Breast epithelium (tissue), 4 donors: ENCODE data around the gene ASTL. TPM values are rescaled to one million over a fixed set of nuclear protein-coding genes. Genes with fewer than 3 reads are reported as not detected.

Experiments used
- DNase-seq, 2 donors: peaks; one replicate each; pipeline ENCODE4 v3.0.0-alpha.2; 2019; ENCODE audit warnings: low spot score in 2 of 2
- H3K27ac ChIP-seq, 2 donors: fragments of 200-600 bp; sonication (generic) in 1 of 2; one replicate each; pipeline ENCODE4 v1.5.1; 2016 to 2019; ENCODE audit warnings: mild to moderate bottlenecking in 1 of 2
- H3K27me3 ChIP-seq, 2 donors: fragments of 200-600 bp; sonication (generic) in 1 of 2; one replicate each; pipeline versions ENCODE4 v1.5.1 to v1.6.0; 2017 to 2019; ENCODE audit warnings: control low read depth in 1 of 2, mild to moderate bottlenecking in 1 of 2
- H3K36me3 ChIP-seq: fragments of 200-600 bp; one replicate; pipeline ENCODE4 v1.5.1; 2019
- H3K4me1 ChIP-seq, 2 donors: fragments of 200-600 bp; sonication (generic); one replicate each; pipeline ENCODE4 v1.5.1; 2016 to 2019; ENCODE audit warnings: control low read depth in 1 of 2
- H3K4me3 ChIP-seq, 3 donors: fragments of 200-600 bp; sonication (generic); 1 replicate in 2 of 3; 2 replicates in 1 of 3; pipeline ENCODE4 v1.5.1; 2016 to 2019; ENCODE audit warnings: mild to moderate bottlenecking in 3 of 3, moderate library complexity in 2 of 3
- H3K9me3 ChIP-seq, 2 donors: fragments of 200-600 bp; sonication (generic) in 1 of 2; one replicate each; pipeline ENCODE4 v1.5.1; 2016 to 2019; ENCODE audit warnings: control low read depth in 1 of 2
- CTCF ChIP-seq, 3 donors: fragments of 450-650 bp; IDR thresholded peaks; one replicate each; pipeline ENCODE4 v1.5.1; 2016 to 2017; ENCODE audit warnings: antibody characterized with exemption in 3 of 3, mild to moderate bottlenecking in 3 of 3, moderate library complexity in 3 of 3
- POLR2A ChIP-seq: fragments of 450-650 bp; IDR thresholded peaks from one replicate; pipeline ENCODE4 v1.6.1; 2016; ENCODE audit warnings: antibody characterized with exemption, mild to moderate bottlenecking, moderate library complexity
- POLR2AphosphoS5 ChIP-seq, 3 donors: sonication (generic); formaldehyde crosslinking; IDR thresholded peaks; one replicate each; pipeline ENCODE4 v1.6.1; 2017; ENCODE audit warnings: antibody characterized with exemption in 3 of 3
- intact Hi-C: fragments of 100-400 bp; cut with DNase I; formaldehyde crosslinking; loops from one replicate; pipeline ENCODE4 v1.15.1; 2023; ENCODE audit warnings: low total_unique reads
- total RNA-seq, 3 donors: library from RNA; depleted of rRNA; stranded (reverse); fragments of >200 nt; gene quantifications; one replicate each; pipeline ENCODE4 v1.1.0, GENCODE V29; 2016

Gene ASTL
- total RNA-seq: under 1 TPM in 1 of 3 donors, not detected in 2; 0.32 TPM

- intact Hi-C loops: no loop called here
- no peaks in the 10 kb centered on the region for H3K27me3 ChIP-seq
- peak in 1 of 2 donors; percentile 68 for DNase-seq
- H3K36me3 ChIP-seq: no peaks in the 10 kb centered on the region
- no peaks in the 10 kb centered on the region for H3K9me3 ChIP-seq
- H3K4me1 ChIP-seq: no peaks in the 10 kb centered on the region
- no peak within 1 kb of the TSS for H3K27ac ChIP-seq
- H3K4me3 ChIP-seq: peak within 1 kb of the TSS in 1 of 3 donors; percentile 48
- TF ChIP-seq POLR2AphosphoS5 (IDR thresholded peaks at IDR 0.05) (no peak), CTCF (IDR thresholded peaks at IDR 0.05) (peak in 2 of 3 donors; percentile 43), POLR2A (no peak)
Observed at GRCh38 chr2:96138179-96139145, at the start of gene ASTL. Gene ASTL (minus strand): TSS chr2:96138502. CDS start chr2:96138436, 66 bp downstream.

GRCh38 chr2:96186562-96186961, 48.3 kb upstream of the ASTL start:
- Histone ChIP-seq H3K4me3 (no peak overlapping the region), H3K36me3 (no peaks in the 10 kb centered on the region), H3K27ac (no peak overlapping the region), H3K27me3 (no peaks in the 10 kb centered on the region), H3K4me1 (no peaks in the 10 kb centered on the region), H3K9me3 (no peaks in the 10 kb centered on the region)
- no peak for DNase-seq
- intact Hi-C loops: no loop called here
- no peak for TF ChIP-seq CTCF (IDR thresholded peaks at IDR 0.05)
- no peak for TF ChIP-seq POLR2A
- no peak for TF ChIP-seq POLR2AphosphoS5 (IDR thresholded peaks at IDR 0.05)

- TF ChIP-seq POLR2AphosphoS5 (IDR thresholded peaks at IDR 0.05) (no peak), POLR2A (no peak), CTCF (IDR thresholded peaks at IDR 0.05) (no peak)
- DNase-seq: no peak
- Histone ChIP-seq H3K4me1 (no peaks in the 10 kb centered on the region), H3K36me3 (no peaks in the 10 kb centered on the region), H3K9me3 (no peaks in the 10 kb centered on the region), H3K4me3 (no peak overlapping the region), H3K27ac (no peak overlapping the region), H3K27me3 (no peaks in the 10 kb centered on the region)
- intact Hi-C loops: no loop called here
Observed at GRCh38 chr2:96185516-96185915, 47.2 kb upstream of the ASTL start.

- TF ChIP-seq POLR2A: no peak
- TF ChIP-seq CTCF (IDR thresholded peaks at IDR 0.05): no peak
- no peak for TF ChIP-seq POLR2AphosphoS5 (IDR thresholded peaks at IDR 0.05)
- no peaks in the 10 kb centered on the region for H3K36me3 ChIP-seq
Observed at GRCh38 chr2:96184989-96185388, 46.7 kb upstream of the ASTL start.

GRCh38 chr2:96184188-96184587, 45.9 kb upstream of the ASTL start:
- Histone ChIP-seq H3K27ac (no peak overlapping the region), H3K36me3 (no peaks in the 10 kb centered on the region), H3K27me3 (no peaks in the 10 kb centered on the region), H3K4me3 (no peak overlapping the region), H3K9me3 (no peaks in the 10 kb centered on the region), H3K4me1 (no peaks in the 10 kb centered on the region)
- DNase-seq: no peak
- intact Hi-C loops: no loop called here
- TF ChIP-seq POLR2A (no peak), CTCF (IDR thresholded peaks at IDR 0.05) (no peak), POLR2AphosphoS5 (IDR thresholded peaks at IDR 0.05) (no peak)

More at GRCh38 chr2:96184989-96185388, 46.7 kb upstream of the ASTL start:
- no peak for DNase-seq
- no peak overlapping the region for H3K27ac ChIP-seq
- H3K4me3 ChIP-seq: no peak overlapping the region
- no peaks in the 10 kb centered on the region for H3K4me1 ChIP-seq
- H3K27me3 ChIP-seq: no peaks in the 10 kb centered on the region
- H3K9me3 ChIP-seq: no peaks in the 10 kb centered on the region
- intact Hi-C loops: no loop called here
